PFSK-1 (cell line): Measurements from ENCODE around the gene HK1.
A peak's percentile ranks its signal among the peaks of the same experiment; 100 is the strongest.

Experiments used
- FOXP2 ChIP-seq: optimal IDR thresholded peaks from 2 replicates; pipeline ENCODE3; 2011; ENCODE audit warnings: borderline replicate concordance, control low read depth, inconsistent platforms; ENCODE audit not compliant: insufficient read depth; ENCODE audit errors: extremely low read length, extremely low read depth
- POLR2AphosphoS5 ChIP-seq: IDR thresholded peaks from 2 replicates; pipeline ENCODE4 v1.6.1; 2012; ENCODE audit warnings: low read depth, mild to moderate bottlenecking, control low read depth, low read length, moderate library complexity
- REST ChIP-seq, 2 experiments: IDR thresholded peaks; 2 replicates each; pipeline versions ENCODE4 v1.6.1 to v1.8.0; 2011 to 2012; ENCODE audit warnings: low read depth in 2 of 2, low read length in 2 of 2, control low read depth in 1 of 2, inconsistent platforms in 1 of 2, mild to moderate bottlenecking in 1 of 2, moderate library complexity in 1 of 2; ENCODE audit not compliant: insufficient read depth in 1 of 2
- SIN3A ChIP-seq: IDR thresholded peaks from 2 replicates; pipeline ENCODE4 v1.6.1; 2012; ENCODE audit warnings: mild to moderate bottlenecking, low read length, moderate library complexity, borderline replicate concordance; ENCODE audit not compliant: insufficient read depth
- TAF1 ChIP-seq: IDR thresholded peaks from 2 replicates; pipeline ENCODE4 v1.6.1; 2012; ENCODE audit warnings: low read length, control low read depth, borderline replicate concordance; ENCODE audit not compliant: insufficient read depth

The HK1 gene

GRCh38 chr10:69449841-69450240 is 171.5 kb downstream of the HK1 start:
- TF ChIP-seq TAF1, result no peak
- TF ChIP-seq SIN3A, result no peak
- TF ChIP-seq REST (IDR thresholded peaks at IDR 0.05; ENCODE audit: insufficient read depth in 1 of 2, low read depth in 2 of 2, low read length in 2 of 2), result no peak
- no peak for TF ChIP-seq FOXP2
- TF ChIP-seq POLR2AphosphoS5, result no peak

GRCh38 chr10:69451209-69451783 is 173.0 kb downstream of the HK1 start, which contains the start of gene TSPAN15:
Gene TSPAN15 (plus strand): TSS chr10:69451465. CDS start chr10:69451595, 130 bp downstream.
- TF ChIP-seq FOXP2, result peak; percentile 20
- TF ChIP-seq SIN3A, result no peak
